C4-2B (cell line): ENCODE measurements around the gene CDK5.

Experiments used
- ZFX ChIP-seq: fragments of 450-650 bp; IDR thresholded peaks from 2 replicates; pipeline ENCODE4 v1.6.1; 2017
- TF ChIP-seq, protein P1 (sequence below): fragments of 450-650 bp; conservative IDR thresholded peaks from 2 replicates; pipeline ENCODE4 v1.5.1; 2017; ENCODE audit warnings: mild to moderate bottlenecking

- TF ChIP-seq, protein P1, sequence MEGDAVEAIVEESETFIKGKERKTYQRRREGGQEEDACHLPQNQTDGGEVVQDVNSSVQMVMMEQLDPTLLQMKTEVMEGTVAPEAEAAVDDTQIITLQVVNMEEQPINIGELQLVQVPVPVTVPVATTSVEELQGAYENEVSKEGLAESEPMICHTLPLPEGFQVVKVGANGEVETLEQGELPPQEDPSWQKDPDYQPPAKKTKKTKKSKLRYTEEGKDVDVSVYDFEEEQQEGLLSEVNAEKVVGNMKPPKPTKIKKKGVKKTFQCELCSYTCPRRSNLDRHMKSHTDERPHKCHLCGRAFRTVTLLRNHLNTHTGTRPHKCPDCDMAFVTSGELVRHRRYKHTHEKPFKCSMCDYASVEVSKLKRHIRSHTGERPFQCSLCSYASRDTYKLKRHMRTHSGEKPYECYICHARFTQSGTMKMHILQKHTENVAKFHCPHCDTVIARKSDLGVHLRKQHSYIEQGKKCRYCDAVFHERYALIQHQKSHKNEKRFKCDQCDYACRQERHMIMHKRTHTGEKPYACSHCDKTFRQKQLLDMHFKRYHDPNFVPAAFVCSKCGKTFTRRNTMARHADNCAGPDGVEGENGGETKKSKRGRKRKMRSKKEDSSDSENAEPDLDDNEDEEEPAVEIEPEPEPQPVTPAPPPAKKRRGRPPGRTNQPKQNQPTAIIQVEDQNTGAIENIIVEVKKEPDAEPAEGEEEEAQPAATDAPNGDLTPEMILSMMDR = no peak
- TF ChIP-seq ZFX = no peak
Measured at GRCh38 chr7:151038951-151039849, 18.5 kb downstream of the CDK5 start.
